ENCODE measurements around the gene ADD3.

GRCh38 chr10:109996766-109997171 lies 11.0 kb upstream of the ADD3 start:
- TF ChIP-seq CTCF (optimal IDR thresholded peaks at IDR 0.05 in 1 of 3, IDR thresholded peaks at IDR 0.05 in 1 of 3, conservative IDR thresholded peaks at IDR 0.05 in 1 of 3; ENCODE audit: extremely low read depth in 1 of 3, insufficient read depth in 2 of 3, low read length in 3 of 3) (no peak), EZH2 (IDR thresholded peaks at IDR 0.05; ENCODE audit: low read length) (no peak)

All from keratinocyte (primary cell).